Mammary epithelial cell (primary cell): ENCODE data around the gene ZNRF1.

Experiments used
- CTCF ChIP-seq, 2 donors: IDR thresholded peaks in 1 of 2; conservative IDR thresholded peaks in 1 of 2; 2 replicates each; pipeline ENCODE4 v1.5.1; 2011 to 2012; ENCODE audit warnings: inconsistent platforms in 2 of 2, low read length in 2 of 2, mild to moderate bottlenecking in 2 of 2, control low read depth in 1 of 2, low read depth in 1 of 2; ENCODE audit not compliant: insufficient read depth in 1 of 2; ENCODE audit errors: extremely low read depth in 1 of 2
- EZH2 ChIP-seq: IDR thresholded peaks from 2 replicates; pipeline ENCODE4 v1.6.1; 2012; ENCODE audit warnings: low read length, inconsistent platforms, borderline replicate concordance

DNA sequence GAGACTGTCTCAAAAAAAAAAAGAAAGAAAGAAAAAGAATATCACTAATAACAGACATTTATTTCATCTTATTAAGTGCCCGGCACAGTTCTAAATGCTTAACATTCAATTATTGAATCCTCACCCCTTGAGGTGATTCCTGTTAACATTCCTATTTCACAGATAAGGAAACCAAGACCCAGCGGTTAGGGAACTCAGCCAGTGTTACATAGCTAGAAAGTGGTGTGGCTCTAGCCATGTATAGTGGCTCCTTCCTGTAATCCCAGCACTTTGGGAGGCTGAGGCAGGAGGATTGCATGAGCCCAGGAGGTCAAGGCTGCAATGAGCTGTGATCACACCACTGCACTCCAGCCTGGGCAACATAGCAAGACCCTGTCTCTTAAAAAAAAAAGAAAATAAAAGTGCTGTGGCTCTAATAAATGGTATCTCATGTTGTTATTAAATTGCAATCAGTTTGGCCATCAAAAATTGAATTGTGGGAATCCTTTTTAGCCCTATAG, 28.1 kb downstream of the ZNRF1 start:
- TF ChIP-seq EZH2 (no peak), CTCF (conservative IDR thresholded peaks at IDR 0.05 in 1 of 2, IDR thresholded peaks at IDR 0.05 in 1 of 2; ENCODE audit: extremely low read depth in 1 of 2, insufficient read depth in 1 of 2, low read depth in 1 of 2, low read length in 2 of 2) (no peak)
